HFFc6 (cell line): ENCODE measurements around the gene HAX1. TPM values are rescaled to one million over a fixed set of nuclear protein-coding genes. Genes with fewer than 3 reads are reported as not detected.

Experiments
- DNase-seq: peaks from one replicate; pipeline ENCODE4 v3.0.0-alpha.2; 2018
- H3K27ac Mint-ChIP-seq: 2 replicates; pipeline ENCODE4 v1.8.0; 2020; ENCODE audit warnings: mild to moderate bottlenecking, mixed read lengths
- H3K27me3 Mint-ChIP-seq: 2 replicates; pipeline ENCODE4 v1.8.0; 2021; ENCODE audit warnings: mild to moderate bottlenecking, moderate library complexity, mixed read lengths; ENCODE audit not compliant: insufficient read depth
- H3K36me3 Mint-ChIP-seq: 2 replicates; pipeline ENCODE4 v1.8.0; 2021; ENCODE audit warnings: low read depth, mixed read lengths
- H3K4me1 Mint-ChIP-seq: 2 replicates; pipeline ENCODE4 v1.8.0; 2020; ENCODE audit warnings: low read depth, mixed read lengths
- H3K4me3 Mint-ChIP-seq: 2 replicates; pipeline ENCODE4 v1.8.0; 2020; ENCODE audit warnings: mild to moderate bottlenecking, moderate library complexity, mixed read lengths
- H3K9me3 Mint-ChIP-seq: 2 replicates; pipeline ENCODE4 v1.8.0; 2020; ENCODE audit warnings: mild to moderate bottlenecking, mixed read lengths
- CTCF ChIP-seq: fragments of 200-600 bp; sonication (generic); IDR thresholded peaks from 2 replicates; pipeline ENCODE4 v1.5.0; 2021; ENCODE audit warnings: antibody characterized with exemption, mild to moderate bottlenecking
- total RNA-seq, 6 experiments: library from RNA; stranded (reverse); fragmentation: NEBNext Ultra II Directional; extraction: Animal tissue kit (Norgen Biotek cat#: 25700); gene quantifications; 2 replicates in 1 of 6; 3 replicates in 5 of 6; pipeline ENCODE4 v1.2.3, GENCODE V29; 2021

HAX1 gene
- total RNA-seq, 6 experiments from 2014 or later = 107 to 119 (median 110) TPM

DNA sequence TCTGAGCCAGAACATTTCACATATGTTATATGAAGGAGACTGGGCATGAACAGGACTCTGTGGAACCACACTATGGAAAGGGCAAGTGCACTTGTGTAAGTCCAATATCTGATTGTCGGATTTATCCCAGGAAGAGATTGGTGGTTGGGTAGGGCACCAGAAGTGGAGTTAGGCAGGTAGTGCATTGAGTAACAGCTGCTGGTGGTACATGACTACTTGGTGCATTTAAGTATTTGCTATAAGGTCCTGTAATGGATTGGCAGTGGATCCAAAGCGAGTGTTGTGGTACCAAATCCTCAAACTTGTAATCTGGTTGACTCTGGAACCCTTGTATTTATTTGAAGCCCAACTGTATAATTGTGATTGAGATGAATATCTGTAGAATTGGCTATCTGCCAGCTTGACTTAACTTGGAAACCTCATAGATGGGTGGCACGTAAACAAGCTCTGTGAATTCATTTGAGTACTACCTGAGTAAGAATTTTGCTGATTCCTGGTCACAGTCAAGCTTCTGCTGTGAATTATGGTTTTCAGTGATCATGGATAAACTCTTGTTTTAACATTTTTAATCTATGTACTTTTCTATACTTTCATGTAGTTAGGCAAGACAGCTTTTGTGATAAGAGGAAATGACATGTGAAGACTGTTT is 30.6 kb upstream of the HAX1 start:
- H3K9me3 Mint-ChIP-seq = no peaks in the 10 kb centered on the region
- peaks cover 56% of the 10 kb centered on the region for H3K36me3 Mint-ChIP-seq
- TF ChIP-seq CTCF = no peak
- H3K4me3 Mint-ChIP-seq = no peak overlapping the region
- peaks cover 9% of the 10 kb centered on the region; the same call in 1 of the 2 replicates for H3K4me1 Mint-ChIP-seq
- H3K27me3 Mint-ChIP-seq = no peaks in the 10 kb centered on the region; the same call in 1 of the 2 replicates
- DNase-seq = no peak
- H3K27ac Mint-ChIP-seq = no peak overlapping the region

- H3K4me3 Mint-ChIP-seq = no peak overlapping the region
- peaks cover 48% of the 10 kb centered on the region for H3K36me3 Mint-ChIP-seq
- DNase-seq = no peak
- H3K9me3 Mint-ChIP-seq = no peaks in the 10 kb centered on the region
- H3K27ac Mint-ChIP-seq = peak overlapping the region; percentile 42
- TF ChIP-seq CTCF = no peak
- peaks cover 7% of the 10 kb centered on the region for H3K4me1 Mint-ChIP-seq
- H3K27me3 Mint-ChIP-seq = no peaks in the 10 kb centered on the region
These were observed 18.8 kb upstream of the HAX1 start for GRCh38 chr1:154253671-154254070.

DNA sequence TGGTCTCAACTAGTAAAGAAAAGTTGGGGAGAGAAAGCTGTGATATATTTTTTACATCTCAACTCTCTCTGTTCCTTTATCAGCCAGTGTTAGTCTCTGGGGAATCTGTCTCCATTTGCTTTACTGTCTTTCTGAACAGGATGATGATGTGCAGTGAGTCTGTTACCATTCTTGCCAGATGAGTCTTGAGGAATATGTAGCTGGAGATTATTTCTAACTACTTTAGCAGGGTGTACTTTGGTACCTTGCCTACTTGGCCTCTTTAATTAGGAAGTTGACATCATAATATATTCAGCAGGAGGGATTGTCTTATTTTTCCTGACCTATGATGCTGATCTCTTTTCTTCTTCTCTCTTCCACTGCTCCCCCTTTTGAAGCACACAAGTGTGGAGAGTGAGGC is 15.7 kb upstream of the HAX1 start:
- H3K9me3 Mint-ChIP-seq = no peaks in the 10 kb centered on the region
- H3K4me1 Mint-ChIP-seq = peaks cover 7% of the 10 kb centered on the region
- H3K4me3 Mint-ChIP-seq = no peak overlapping the region
- TF ChIP-seq CTCF = no peak
- peaks cover 56% of the 10 kb centered on the region for H3K36me3 Mint-ChIP-seq
- H3K27me3 Mint-ChIP-seq = no peaks in the 10 kb centered on the region; the same call in 1 of the 2 replicates
- no peak overlapping the region; the same call in 1 of the 2 replicates for H3K27ac Mint-ChIP-seq
- no peak for DNase-seq

- no peak for TF ChIP-seq CTCF
- Mint-ChIP-seq H3K4me1 (peaks cover 13% of the 10 kb centered on the region), H3K4me3 (no peak overlapping the region), H3K27me3 (no peaks in the 10 kb centered on the region; the same call in 1 of the 2 replicates), H3K9me3 (no peaks in the 10 kb centered on the region), H3K36me3 (peaks cover 72% of the 10 kb centered on the region), H3K27ac (no peak overlapping the region)
- DNase-seq = no peak
These were observed 13.6 kb upstream of the HAX1 start for GRCh38 chr1:154258784-154259183.

DNA sequence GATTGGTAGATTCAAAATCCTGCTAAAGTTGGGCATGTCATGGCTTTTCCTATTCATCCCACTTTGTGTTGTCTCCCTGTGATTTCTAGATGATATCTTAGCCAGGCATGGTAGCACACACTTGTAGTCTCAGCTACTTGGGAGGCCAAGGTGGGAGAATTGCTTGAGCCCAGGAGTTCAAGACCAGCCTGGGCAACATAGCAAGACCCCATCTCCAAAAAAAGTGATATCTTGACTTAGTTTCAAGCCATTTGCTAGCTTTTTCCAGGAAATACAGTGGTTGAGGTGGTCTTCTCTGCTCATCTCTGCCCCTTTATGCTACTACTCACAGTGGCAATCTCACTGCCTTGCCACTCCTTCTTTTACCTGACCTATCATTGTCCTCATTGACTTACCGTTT is 12.3 kb upstream of the HAX1 start:
- peaks cover 13% of the 10 kb centered on the region for H3K4me1 Mint-ChIP-seq
- TF ChIP-seq CTCF = no peak
- H3K9me3 Mint-ChIP-seq = no peaks in the 10 kb centered on the region
- H3K4me3 Mint-ChIP-seq = no peak overlapping the region
- H3K27me3 Mint-ChIP-seq = peaks cover 5% of the 10 kb centered on the region; the same call in 1 of the 2 replicates
- H3K27ac Mint-ChIP-seq = peak overlapping the region; percentile 14; the same call in 1 of the 2 replicates
- H3K36me3 Mint-ChIP-seq = peaks cover 70% of the 10 kb centered on the region
- no peak for DNase-seq
